PC-3 (cell line): Measurements from ENCODE around the gene KCNK6. TPM values are rescaled to one million over a fixed set of nuclear protein-coding genes. Genes with fewer than 3 reads are reported as not detected.

Source experiments
- ATAC-seq: fragments of 200-7000 bp; cut with Tn5 transposase; 2 replicates; pipeline ENCODE4 v1.9.1; 2020; ENCODE audit warnings: mild to moderate bottlenecking, moderate library complexity
- BruUV-seq: library from RNA; stranded (reverse); fragments of 400-500 nt; replicated peaks from 2 replicates; lab custom pipeline; 2021; lab: Mats Ljungman, UMichigan
- CTCF ChIA-PET: fragments of 300-600 bp; sonication (Branson Sonifier 250); formaldehyde crosslinking; loops from one replicate; lab custom pipeline; 2022; ENCODE audit warnings: antibody characterized with exemption; lab: Charles Lee
- POLR2A ChIA-PET: fragments of 300-600 bp; sonication (Branson Sonifier 250); formaldehyde crosslinking; loops from one replicate; lab custom pipeline; 2022; ENCODE audit warnings: antibody characterized with exemption; ENCODE audit not compliant: unreplicated experiment; lab: Charles Lee
- DNase-seq: peaks from one replicate; pipeline ENCODE4 v3.0.0-alpha.2; 2015
- H2AFZ ChIP-seq: fragments of 300-600 bp; sonication (generic); 2 replicates; pipeline ENCODE4 v1.6.0; 2016; ENCODE audit warnings: antibody characterized with exemption, low read length
- H3F3A ChIP-seq: fragments of 300-600 bp; sonication (generic); one replicate; pipeline ENCODE4 v1.6.0; 2017; ENCODE audit warnings: antibody characterized with exemption, low read length, control low read depth, mild to moderate bottlenecking; ENCODE audit not compliant: unreplicated experiment
- H3K27ac ChIP-seq: fragments of 300-600 bp; sonication (generic); 2 replicates; pipeline ENCODE4 v1.5.1; 2016; ENCODE audit warnings: mild to moderate bottlenecking, low read length
- H3K27me3 ChIP-seq: fragments of 300-600 bp; sonication (generic); 2 replicates; pipeline ENCODE4 v1.6.1; 2016; ENCODE audit warnings: low read length, mixed read lengths
- H3K36me3 ChIP-seq: fragments of 300-600 bp; sonication (generic); 2 replicates; pipeline ENCODE4 v1.6.1; 2016; ENCODE audit warnings: low read depth, mixed run types, low read length, mixed read lengths
- H3K4me1 ChIP-seq: fragments of 300-600 bp; sonication (generic); 2 replicates; pipeline ENCODE4 v1.5.1; 2016; ENCODE audit warnings: low read length; ENCODE audit not compliant: insufficient read depth
- H3K4me2 ChIP-seq: fragments of 300-600 bp; sonication (generic); 2 replicates; pipeline ENCODE4 v1.6.0; 2016; ENCODE audit warnings: low read length
- H3K4me3 ChIP-seq: fragments of 300-600 bp; sonication (generic); 2 replicates; pipeline ENCODE4 v1.5.1; 2016; ENCODE audit warnings: mild to moderate bottlenecking, low read length, mixed read lengths
- H3K79me2 ChIP-seq: fragments of 300-600 bp; sonication (generic); 2 replicates; pipeline ENCODE4 v1.6.1; 2017; ENCODE audit warnings: low read length, mixed read lengths
- H3K9ac ChIP-seq: fragments of 300-600 bp; sonication (generic); 2 replicates; pipeline ENCODE4 v1.6.0; 2016; ENCODE audit warnings: mild to moderate bottlenecking, low read length
- H3K9me2 ChIP-seq: fragments of 300-600 bp; sonication (generic); replicated peaks from 2 replicates; pipeline ENCODE4 v1.6.1; 2016; ENCODE audit warnings: mixed run types, low read length, mixed read lengths
- H3K9me3 ChIP-seq: fragments of 300-600 bp; sonication (generic); 2 replicates; pipeline ENCODE4 v1.6.1; 2016; ENCODE audit warnings: low read length, mixed read lengths
- H4K20me1 ChIP-seq: fragments of 300-600 bp; sonication (generic); 2 replicates; pipeline ENCODE4 v1.6.1; 2016; ENCODE audit warnings: low read length, mixed read lengths
- CTCF ChIP-seq: fragments of 300-600 bp; sonication (generic); conservative IDR thresholded peaks from 2 replicates; pipeline ENCODE4 v1.5.1; 2017; ENCODE audit warnings: antibody characterized with exemption, low read depth, mild to moderate bottlenecking, low read length
- EZH2 ChIP-seq: fragments of 300-600 bp; sonication (generic); IDR thresholded peaks from one replicate; pipeline ENCODE4 v1.6.1; 2017; ENCODE audit warnings: antibody characterized with exemption, mild to moderate bottlenecking, low read length; ENCODE audit not compliant: unreplicated experiment
- EZH2phosphoT487 ChIP-seq: fragments of 300-600 bp; sonication (generic); IDR thresholded peaks from 2 replicates; pipeline ENCODE4 v1.6.1; 2018; ENCODE audit warnings: mild to moderate bottlenecking, antibody characterized with exemption, low read length, borderline replicate concordance
- intact Hi-C: fragments of 100-400 bp; cut with micrococcal nuclease; formaldehyde crosslinking; loops from 2 replicates; pipeline ENCODE4 v1.9.0; 2023
- total RNA-seq: library from RNA; depleted of rRNA; stranded (reverse); fragments of >200 nt; gene quantifications from 2 replicates; pipeline ENCODE4 v1.2.3, GENCODE V29; 2014

The KCNK6 gene
- total RNA-seq, 1 experiment from 2014 or later: 3.3 TPM

GRCh38 chr19:38324431-38324830 lies 4.8 kb downstream of the KCNK6 start:
- ChIA-PET CTCF (no interaction called here), POLR2A (no interaction called here)
- Histone ChIP-seq H2AFZ (no peak overlapping the region), H3K27me3 (no peaks in the 10 kb centered on the region), H4K20me1 (no peaks in the 10 kb centered on the region), H3K4me1 (peaks cover under 1% of the 10 kb centered on the region; the same call in 1 of the 2 replicates), H3K9ac (no peak overlapping the region), H3F3A (no peaks in the 10 kb centered on the region), H3K27ac (no peak overlapping the region), H3K36me3 (no peaks in the 10 kb centered on the region), H3K4me2 (no peak overlapping the region), H3K9me3 (no peaks in the 10 kb centered on the region), H3K79me2 (no peaks in the 10 kb centered on the region), H3K9me2 (no peaks in the 10 kb centered on the region), H3K4me3 (no peak overlapping the region)
- intact Hi-C loops: no loop called here
- no peak for TF ChIP-seq CTCF
- TF ChIP-seq EZH2phosphoT487: no peak
- TF ChIP-seq EZH2: no peak
- DNase-seq (no peak), ATAC-seq (no peak)
- no TSS peak for BruUV-seq

- no TSS peak for BruUV-seq
- H3K36me3 ChIP-seq: no peaks in the 10 kb centered on the region
- no peaks in the 10 kb centered on the region for H3F3A ChIP-seq
- ChIA-PET POLR2A (no interaction called here), CTCF (no interaction called here)
- H3K27me3 ChIP-seq: no peaks in the 10 kb centered on the region
- H3K9me2 ChIP-seq: no peaks in the 10 kb centered on the region
- H3K27ac ChIP-seq: no peak overlapping the region
- H3K4me1 ChIP-seq: no peaks in the 10 kb centered on the region
- intact Hi-C loops: no loop called here
- no peak overlapping the region for H3K4me3 ChIP-seq
- H4K20me1 ChIP-seq: no peaks in the 10 kb centered on the region
- no peak overlapping the region for H2AFZ ChIP-seq
- TF ChIP-seq EZH2 (no peak), CTCF (no peak), EZH2phosphoT487 (no peak)
- no peaks in the 10 kb centered on the region for H3K79me2 ChIP-seq
- H3K9me3 ChIP-seq: no peaks in the 10 kb centered on the region
- H3K4me2 ChIP-seq: no peak overlapping the region
- no peak for DNase-seq
- ATAC-seq: no peak
- H3K9ac ChIP-seq: no peak overlapping the region
Measured at GRCh38 chr19:38326591-38326990, 6.9 kb downstream of the KCNK6 start.

- no peak for ATAC-seq
- no TSS peak for BruUV-seq
- no peaks in the 10 kb centered on the region for H3K79me2 ChIP-seq
- no peak for TF ChIP-seq EZH2
- TF ChIP-seq CTCF: no peak
- no peaks in the 10 kb centered on the region for H4K20me1 ChIP-seq
- no peaks in the 10 kb centered on the region for H3F3A ChIP-seq
- no peak for DNase-seq
- H2AFZ ChIP-seq: no peak overlapping the region
- no peak overlapping the region for H3K4me3 ChIP-seq
- no peaks in the 10 kb centered on the region for H3K9me2 ChIP-seq
- H3K27me3 ChIP-seq: no peaks in the 10 kb centered on the region
- no peaks in the 10 kb centered on the region for H3K36me3 ChIP-seq
- H3K27ac ChIP-seq: no peak overlapping the region
- no peak overlapping the region for H3K4me2 ChIP-seq
- CTCF ChIA-PET: no interaction called here
- no peaks in the 10 kb centered on the region for H3K9me3 ChIP-seq
- no peak overlapping the region for H3K9ac ChIP-seq
- POLR2A ChIA-PET: no interaction called here
- intact Hi-C loops: no loop called here
- no peaks in the 10 kb centered on the region for H3K4me1 ChIP-seq
Measured at GRCh38 chr19:38329651-38330050, 10.0 kb downstream of the KCNK6 start.
